Memory B cell (primary cell): ENCODE measurements around the gene OPN1MW3.
A peak's percentile ranks its signal among the peaks of the same experiment; 100 is the strongest.
"Not testable (repeated sequence)": the region's sequence is repeated elsewhere in the genome, so short reads cannot be mapped to it uniquely, and the experiment has no call there.

Source experiments
- ATAC-seq: fragments of 150-1000 bp; cut with Tn5 transposase; 2 replicates; pipeline ENCODE4 v1.10.0; 2021; ENCODE audit warnings: low read depth, mild to moderate bottlenecking, moderate library complexity
- DNase-seq, 2 donors: peaks; one replicate each; pipeline ENCODE4 v3.0.0; 2022; ENCODE audit warnings: low spot score in 2 of 2
- H3K27ac Mint-ChIP-seq: one replicate; pipeline ENCODE4 v1.8.0; 2022; ENCODE audit warnings: mild to moderate bottlenecking, moderate library complexity, mixed read lengths
- H3K27me3 Mint-ChIP-seq: one replicate; pipeline ENCODE4 v1.8.0; 2022; ENCODE audit warnings: mixed read lengths
- H3K36me3 Mint-ChIP-seq: one replicate; pipeline ENCODE4 v1.8.0; 2022; ENCODE audit warnings: mild to moderate bottlenecking, mixed read lengths
- H3K4me1 Mint-ChIP-seq: one replicate; pipeline ENCODE4 v1.8.0; 2022; ENCODE audit warnings: mixed read lengths
- H3K4me3 Mint-ChIP-seq: one replicate; pipeline ENCODE4 v1.8.0; 2022; ENCODE audit warnings: mild to moderate bottlenecking, moderate library complexity, mixed read lengths
- H3K9me3 Mint-ChIP-seq: one replicate; pipeline ENCODE4 v1.8.0; 2022; ENCODE audit warnings: mixed read lengths

The OPN1MW3 gene

DNA sequence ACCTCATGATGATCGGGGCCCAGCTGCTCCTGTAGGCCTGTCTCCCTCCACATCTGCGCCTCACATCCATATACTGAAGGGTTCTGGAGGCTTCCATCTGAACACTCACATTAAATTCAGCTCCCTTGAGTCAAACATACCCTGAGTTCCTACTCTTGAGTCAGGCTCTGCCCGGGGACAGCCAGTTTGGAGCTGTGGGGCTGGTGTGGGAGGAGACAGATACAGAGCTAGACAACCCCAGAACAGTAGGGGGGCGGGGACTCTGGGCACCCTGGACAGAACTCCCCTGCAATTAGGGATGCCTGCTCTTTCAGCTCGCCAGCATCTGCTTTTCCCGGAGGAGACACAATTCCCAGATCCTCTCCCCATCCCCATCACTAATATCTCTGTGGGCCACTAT, 5.7 kb downstream of the OPN1MW3 start:
- not testable (repeated sequence) for ATAC-seq, DNase-seq, H3K4me1 Mint-ChIP-seq, H3K27ac Mint-ChIP-seq, H3K36me3 Mint-ChIP-seq, H3K27me3 Mint-ChIP-seq, H3K9me3 Mint-ChIP-seq, H3K4me3 Mint-ChIP-seq

DNA sequence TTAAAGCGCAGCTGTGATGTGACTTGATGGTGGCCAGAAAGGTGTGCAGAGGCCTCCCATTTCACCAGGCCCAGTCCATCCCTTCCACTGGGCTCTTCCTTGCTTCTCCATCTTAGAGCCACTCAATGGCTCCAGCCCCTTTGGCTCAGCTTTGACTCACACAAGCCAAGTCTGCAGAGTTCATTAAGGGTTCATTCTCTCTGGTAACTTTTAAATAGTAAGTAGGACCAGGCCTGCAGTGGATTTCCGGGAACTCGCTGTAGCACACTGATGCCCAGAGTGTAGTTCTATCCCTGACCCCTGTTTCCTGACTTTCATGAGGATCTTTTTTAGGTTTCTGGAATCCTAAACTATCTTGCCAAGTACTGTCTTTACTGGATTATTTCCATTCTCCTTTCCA, 11.9 kb downstream of the OPN1MW3 start:
- not testable (repeated sequence) for DNase-seq, H3K27me3 Mint-ChIP-seq, H3K9me3 Mint-ChIP-seq, ATAC-seq, H3K36me3 Mint-ChIP-seq, H3K27ac Mint-ChIP-seq, H3K4me1 Mint-ChIP-seq, H3K4me3 Mint-ChIP-seq

DNA sequence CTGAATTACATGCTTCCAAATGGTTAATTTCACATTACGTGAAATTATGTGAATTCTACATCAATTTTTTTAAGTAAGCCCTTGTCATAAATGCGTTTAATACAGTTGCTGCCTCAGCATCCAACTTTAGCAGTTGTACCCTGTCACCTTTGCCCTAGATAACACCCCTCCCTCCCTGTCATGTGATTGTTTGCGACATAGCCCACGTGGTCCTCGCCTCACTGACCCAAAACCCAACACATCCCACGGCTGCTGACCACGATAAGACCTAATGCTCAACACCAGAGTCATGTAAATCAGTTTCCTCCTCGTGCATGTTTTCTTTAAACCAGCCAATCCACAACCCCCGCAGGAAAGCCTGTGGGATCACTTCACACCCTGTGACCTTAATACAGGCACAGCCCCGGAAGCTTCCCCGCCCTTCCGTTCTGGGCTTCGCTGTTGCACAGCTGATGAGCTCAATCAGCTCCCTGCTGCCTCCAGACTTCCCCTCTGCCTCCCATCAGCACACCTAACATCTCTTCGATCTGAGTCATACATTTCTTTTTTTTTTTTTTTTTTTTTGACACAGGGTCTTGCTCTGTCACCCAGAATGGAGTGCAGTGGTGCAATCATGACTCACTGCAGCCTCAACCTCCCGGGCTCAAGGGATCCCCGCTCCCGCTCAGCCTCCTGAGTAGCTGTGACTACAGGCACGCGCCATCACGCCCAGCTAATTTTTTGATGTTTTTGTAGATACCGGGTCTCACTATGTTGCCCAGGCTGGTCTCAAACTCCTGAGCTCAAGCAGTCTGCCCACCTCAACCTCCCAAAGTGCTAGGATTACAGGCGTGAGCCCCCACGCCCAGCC, 27.3 kb downstream of the OPN1MW3 start:
- not testable (repeated sequence) for DNase-seq, H3K27me3 Mint-ChIP-seq, H3K36me3 Mint-ChIP-seq, H3K9me3 Mint-ChIP-seq, H3K27ac Mint-ChIP-seq, H3K4me3 Mint-ChIP-seq, H3K4me1 Mint-ChIP-seq
- ATAC-seq = peak; percentile 92

DNA sequence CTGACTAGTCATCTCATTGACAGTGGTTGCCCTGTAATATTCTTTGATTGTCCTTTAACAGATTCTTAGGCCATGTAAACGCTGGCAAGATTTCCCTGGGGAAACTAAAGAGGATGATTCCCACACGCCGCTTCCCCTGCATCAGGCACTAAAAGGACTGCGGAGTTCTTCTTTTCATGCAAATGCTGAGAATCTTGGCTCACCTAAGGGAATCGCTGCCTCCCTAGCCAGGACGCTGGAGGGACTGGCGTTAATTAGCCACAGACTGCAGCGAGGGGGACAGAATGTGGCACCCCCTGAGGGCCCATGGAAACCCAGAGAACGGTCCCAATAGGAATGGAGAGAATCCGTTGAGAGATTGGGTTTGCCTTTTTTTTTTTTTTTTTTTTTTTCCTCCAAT, 29.0 kb downstream of the OPN1MW3 start:
- H3K27ac Mint-ChIP-seq, DNase-seq, ATAC-seq, H3K36me3 Mint-ChIP-seq, H3K27me3 Mint-ChIP-seq, H3K4me1 Mint-ChIP-seq, H3K9me3 Mint-ChIP-seq, H3K4me3 Mint-ChIP-seq: not testable (repeated sequence)

DNA sequence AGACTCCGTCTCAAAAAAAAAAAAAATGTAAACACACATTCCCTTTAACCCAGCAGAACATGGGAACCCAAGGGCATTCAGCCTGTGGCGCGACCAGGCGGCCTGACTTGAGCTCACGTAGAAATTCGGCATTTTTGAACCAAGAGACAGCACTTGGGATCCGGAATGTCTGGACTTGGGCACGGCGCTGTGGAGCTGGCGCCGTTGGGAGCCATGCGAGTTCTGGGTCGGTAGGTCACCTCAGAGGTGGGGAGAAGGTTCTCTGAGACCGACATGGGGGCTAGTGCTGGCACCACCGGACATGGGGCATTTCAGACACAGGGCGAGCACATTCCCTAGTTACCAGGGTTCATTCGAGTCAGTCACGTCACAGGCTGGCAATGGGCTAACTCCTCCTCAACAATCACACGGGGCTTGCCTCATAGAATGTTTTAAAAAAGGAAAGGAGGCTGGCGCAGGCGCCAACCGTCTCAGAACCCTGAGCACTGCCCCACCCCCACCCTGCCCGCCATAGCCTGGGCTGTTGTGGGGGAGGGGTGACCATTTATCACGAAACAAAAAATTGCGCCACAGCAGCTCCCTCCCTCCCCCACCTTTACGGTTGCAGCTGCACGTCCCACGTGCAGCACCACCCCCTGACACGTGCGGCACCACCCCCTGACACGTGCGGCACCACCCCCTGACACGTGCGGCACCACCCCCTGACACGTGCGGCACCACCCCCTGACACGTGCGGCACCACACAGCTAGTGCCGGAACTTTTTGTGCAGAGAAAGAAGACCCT, 37.6 kb downstream of the OPN1MW3 start, which contains the start of gene TEX28:
TSS of gene TEX28 (minus strand) at position 334 of the 784 bp plus-strand sequence. CDS start 3,007 bp downstream, outside the sequence.
- Mint-ChIP-seq H3K4me3 (no peak within 1 kb of the TSS), H3K9me3 (no peaks in the 10 kb centered on the region), H3K4me1 (peaks cover 11% of the 10 kb centered on the region), H3K36me3 (no peaks in the 10 kb centered on the region), H3K27me3 (no peaks in the 10 kb centered on the region), H3K27ac (no peak within 1 kb of the TSS)
- ATAC-seq (no peak), DNase-seq (no peak)

DNA sequence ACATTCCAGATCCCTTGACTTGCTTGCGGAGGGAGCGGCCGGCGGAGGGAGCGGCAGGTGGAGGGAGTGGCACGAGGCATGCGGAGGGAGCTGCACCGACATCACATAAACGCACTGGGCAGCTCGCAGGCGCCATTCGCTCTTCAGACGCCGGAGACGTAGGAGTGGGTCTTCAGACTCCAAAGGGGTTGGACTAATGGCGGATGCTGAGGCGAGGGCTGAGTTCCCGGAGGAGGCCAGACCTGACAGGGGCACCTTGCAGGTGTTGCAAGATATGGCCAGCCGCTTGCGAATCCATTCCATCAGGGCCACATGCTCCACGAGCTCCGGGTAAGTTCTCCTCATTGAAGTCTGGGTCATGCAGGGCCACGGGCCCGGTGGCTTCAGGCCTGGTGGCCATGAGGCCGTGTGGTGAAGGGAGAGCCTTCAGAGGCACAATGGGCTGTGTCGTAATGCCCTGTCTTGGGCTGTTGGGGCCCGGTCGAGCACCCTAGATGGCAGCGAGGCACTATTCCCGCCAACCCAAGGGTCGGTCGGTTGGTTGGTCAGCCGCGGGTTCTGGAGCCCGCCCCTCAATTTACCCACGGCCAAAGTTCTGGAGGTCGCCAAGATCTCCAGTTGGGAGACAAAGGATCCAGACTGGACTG, 38.4 kb downstream of the OPN1MW3 start, which contains the start of gene TKTL1:
TSS of gene TKTL1 (plus strand) at position 132 of the 647 bp plus-strand sequence. CDS start at position 197, 65 bp downstream.
- Mint-ChIP-seq H3K4me1 (peaks cover 13% of the 10 kb centered on the region), H3K4me3 (no peak within 1 kb of the TSS), H3K36me3 (no peaks in the 10 kb centered on the region), H3K27me3 (no peaks in the 10 kb centered on the region), H3K27ac (no peak within 1 kb of the TSS), H3K9me3 (no peaks in the 10 kb centered on the region)
- DNase-seq (no peak), ATAC-seq (no peak)

DNA sequence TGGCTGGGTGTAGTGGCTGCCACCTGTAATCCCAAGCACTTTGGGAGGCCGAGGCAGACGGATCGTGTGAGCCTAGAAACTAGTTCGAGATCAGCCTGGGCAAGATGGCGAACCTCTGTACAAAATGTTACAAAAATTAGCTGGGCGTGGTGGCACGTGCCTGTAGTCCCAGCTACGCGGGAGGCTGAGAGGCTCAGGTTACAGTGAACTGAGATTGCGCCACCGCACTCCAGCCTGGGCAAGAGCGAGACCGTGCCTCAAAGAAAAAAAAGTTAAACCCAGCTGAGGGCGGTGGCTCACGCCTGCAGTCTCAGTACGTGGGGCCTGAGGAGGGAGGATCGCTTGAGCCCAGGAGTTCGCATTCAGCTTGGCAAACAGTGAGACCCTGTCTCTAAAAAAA, 39.3 kb downstream of the OPN1MW3 start:
- H3K4me3 Mint-ChIP-seq = no peak overlapping the region
- H3K36me3 Mint-ChIP-seq = no peaks in the 10 kb centered on the region
- H3K27ac Mint-ChIP-seq = no peak overlapping the region
- peaks cover 13% of the 10 kb centered on the region for H3K4me1 Mint-ChIP-seq
- no peak for ATAC-seq
- H3K9me3 Mint-ChIP-seq = no peaks in the 10 kb centered on the region
- no peaks in the 10 kb centered on the region for H3K27me3 Mint-ChIP-seq
- no peak for DNase-seq

DNA sequence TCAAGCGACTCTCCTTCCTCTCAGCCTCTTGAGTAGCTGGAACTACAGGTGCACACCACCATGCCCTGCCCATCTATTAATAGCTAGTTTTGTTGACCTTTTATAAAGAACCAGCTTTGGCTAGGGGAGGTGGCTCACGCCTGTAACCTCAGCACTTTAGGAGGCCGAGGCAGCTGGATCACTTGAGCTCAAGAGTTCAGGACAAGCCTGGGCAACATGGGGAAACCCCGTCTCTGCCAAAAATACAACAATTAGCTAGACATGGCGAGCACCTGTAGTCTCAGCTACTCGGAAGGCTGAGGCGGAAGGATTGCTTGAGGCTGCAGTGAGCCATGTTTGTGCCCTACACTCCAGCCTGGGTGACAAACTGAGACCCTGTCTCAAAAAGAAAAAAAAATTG, 40.9 kb downstream of the OPN1MW3 start:
- no peaks in the 10 kb centered on the region for H3K9me3 Mint-ChIP-seq
- peak overlapping the region; percentile 82 for H3K27ac Mint-ChIP-seq
- peaks cover 13% of the 10 kb centered on the region for H3K4me1 Mint-ChIP-seq
- ATAC-seq (peak; percentile 96), DNase-seq (no peak)
- H3K27me3 Mint-ChIP-seq = no peaks in the 10 kb centered on the region
- H3K36me3 Mint-ChIP-seq = no peaks in the 10 kb centered on the region
- H3K4me3 Mint-ChIP-seq = no peak overlapping the region

DNA sequence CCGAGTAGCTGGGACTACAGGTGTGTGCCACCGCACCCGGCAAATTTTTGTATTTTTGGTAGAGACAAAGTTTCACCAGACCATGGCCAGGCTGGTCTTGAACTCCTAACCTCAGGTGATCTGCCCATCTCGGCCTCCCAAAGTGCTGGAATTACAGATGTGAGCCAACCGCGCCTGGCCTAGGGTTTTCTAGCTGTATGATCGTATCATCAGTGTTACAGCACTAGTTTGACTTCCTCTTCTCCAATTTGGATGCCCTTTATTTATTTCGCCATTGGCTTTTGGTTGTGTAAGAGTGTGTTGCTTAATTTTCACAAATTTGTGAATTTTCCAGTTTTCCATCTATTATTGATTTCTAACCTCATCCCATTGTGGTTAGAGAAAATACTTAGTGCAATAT, 43.4 kb downstream of the OPN1MW3 start:
- ATAC-seq (no peak), DNase-seq (no peak)
- Mint-ChIP-seq H3K27ac (no peak overlapping the region), H3K27me3 (no peaks in the 10 kb centered on the region), H3K36me3 (no peaks in the 10 kb centered on the region), H3K4me3 (no peak overlapping the region), H3K9me3 (no peaks in the 10 kb centered on the region), H3K4me1 (peaks cover 23% of the 10 kb centered on the region)

DNA sequence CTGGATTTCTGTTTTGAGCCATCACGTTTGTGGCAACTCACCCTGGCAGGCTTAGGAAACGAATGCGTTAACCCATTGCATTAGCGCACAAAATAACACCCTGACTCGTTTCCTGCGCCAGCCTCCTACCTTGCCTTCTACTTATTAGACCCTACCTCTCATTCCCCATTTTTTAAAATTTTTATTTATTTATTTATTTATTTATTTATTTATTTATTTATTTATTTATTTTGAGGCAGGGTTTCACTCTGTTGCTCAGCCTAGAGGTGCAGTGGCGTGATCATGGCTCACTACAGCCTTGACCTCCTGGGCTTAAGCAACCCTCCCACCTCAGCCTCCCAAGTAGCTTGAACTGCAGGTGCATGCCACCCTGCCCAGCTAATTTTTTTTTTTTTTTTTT, 45.6 kb downstream of the OPN1MW3 start:
- not testable (repeated sequence) for ATAC-seq, H3K36me3 Mint-ChIP-seq, H3K9me3 Mint-ChIP-seq, H3K27ac Mint-ChIP-seq, H3K4me3 Mint-ChIP-seq, H3K27me3 Mint-ChIP-seq, DNase-seq
- H3K4me1 Mint-ChIP-seq = peaks cover 31% of the 10 kb centered on the region

DNA sequence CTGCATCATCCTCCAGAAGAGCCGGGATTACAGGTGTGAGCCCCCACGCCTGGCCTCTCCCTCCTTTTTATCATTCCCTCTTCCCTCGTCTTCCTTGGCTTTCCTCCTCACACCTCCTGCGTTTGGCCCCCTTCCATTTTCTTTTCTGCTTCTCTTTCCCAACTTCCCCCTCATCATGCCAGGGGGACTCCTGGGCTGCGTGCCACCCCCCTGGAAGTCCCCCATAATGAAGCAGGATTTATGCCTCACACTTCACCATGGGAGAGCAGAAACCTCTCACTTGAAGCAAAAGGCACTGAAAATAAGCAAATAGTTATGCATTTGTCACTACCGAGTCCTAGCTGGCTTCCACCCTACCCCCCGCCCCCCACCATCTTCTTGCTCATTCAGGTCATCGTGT, 46.1 kb downstream of the OPN1MW3 start:
- H3K27ac Mint-ChIP-seq = no peak overlapping the region
- H3K4me3 Mint-ChIP-seq = no peak overlapping the region
- H3K27me3 Mint-ChIP-seq = no peaks in the 10 kb centered on the region
- peaks cover 32% of the 10 kb centered on the region for H3K4me1 Mint-ChIP-seq
- H3K36me3 Mint-ChIP-seq = no peaks in the 10 kb centered on the region
- no peak for ATAC-seq
- no peak for DNase-seq
- H3K9me3 Mint-ChIP-seq = no peaks in the 10 kb centered on the region

DNA sequence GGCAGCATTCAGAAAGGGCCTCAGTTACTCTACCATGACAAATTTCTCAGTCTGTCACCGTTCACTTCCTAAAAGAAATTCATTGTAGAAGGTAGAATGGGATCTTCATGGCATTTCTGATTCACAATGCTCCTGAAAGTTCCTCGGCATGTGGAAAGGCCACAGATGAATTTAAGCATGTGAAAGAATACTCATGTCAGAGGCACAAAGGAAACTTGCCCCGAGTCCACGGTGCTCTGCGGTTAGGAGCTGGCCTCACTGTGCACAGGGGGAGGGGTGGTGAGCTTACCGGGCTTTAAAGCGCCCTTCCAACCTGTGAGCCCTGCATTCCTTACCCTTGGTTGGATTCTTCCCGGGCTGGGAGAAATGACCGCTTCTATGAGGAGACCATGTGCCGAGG, 47.5 kb downstream of the OPN1MW3 start:
- Mint-ChIP-seq H3K36me3 (no peaks in the 10 kb centered on the region), H3K27me3 (no peaks in the 10 kb centered on the region)
- ATAC-seq = no peak

DNA sequence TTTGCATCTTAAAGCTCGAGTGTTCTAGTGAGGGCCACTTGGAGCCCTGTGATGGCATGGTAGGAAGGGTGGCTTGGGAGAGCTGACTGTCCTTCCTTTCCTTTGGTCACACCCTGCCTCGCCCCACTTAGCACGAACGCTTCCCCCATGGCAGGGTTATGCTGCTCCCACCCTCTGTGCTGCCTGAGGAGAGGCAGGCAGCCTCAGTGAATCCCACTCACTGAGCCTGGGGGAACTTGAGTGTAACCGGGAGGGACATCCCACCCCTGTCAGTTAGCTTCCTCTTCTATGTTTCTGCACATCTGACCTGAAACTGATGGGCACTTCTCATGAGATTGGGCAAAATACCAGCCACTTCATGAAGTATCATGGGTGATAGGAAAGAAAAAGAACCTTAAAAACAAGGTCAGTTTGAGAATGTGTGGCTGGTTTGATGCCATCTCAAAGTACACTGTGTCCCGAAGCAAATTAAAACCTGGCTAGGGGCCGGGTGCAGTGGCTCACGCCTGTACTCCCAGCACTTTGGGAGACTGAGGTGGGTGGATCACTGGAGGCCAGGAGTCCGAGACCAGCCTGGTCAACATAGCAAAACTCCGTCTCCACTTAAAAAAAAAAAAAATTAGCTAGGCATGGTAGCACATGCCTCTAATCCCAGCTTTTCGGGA, 48.3 kb downstream of the OPN1MW3 start:
- no peaks in the 10 kb centered on the region for H3K27me3 Mint-ChIP-seq
- ATAC-seq = peak; percentile 57
- H3K36me3 Mint-ChIP-seq = no peaks in the 10 kb centered on the region
- no peak for DNase-seq
- peaks cover 29% of the 10 kb centered on the region for H3K4me1 Mint-ChIP-seq
- H3K9me3 Mint-ChIP-seq = no peaks in the 10 kb centered on the region
- peak overlapping the region; percentile 35 for H3K4me3 Mint-ChIP-seq
- peak overlapping the region; percentile 83 for H3K27ac Mint-ChIP-seq

More for the DNA sequence above, 47.5 kb downstream of the OPN1MW3 start:
- Mint-ChIP-seq H3K27ac (no peak overlapping the region), H3K4me3 (no peak overlapping the region), H3K4me1 (peaks cover 31% of the 10 kb centered on the region), H3K9me3 (no peaks in the 10 kb centered on the region)
- DNase-seq = no peak
